HG03103 (cell line): ENCODE results near the gene MGA.
A peak's percentile ranks its signal among the peaks of the same experiment; 100 is the strongest.

Source experiments
- ATAC-seq: cut with Tn5 transposase; IDR thresholded peaks from one replicate; pipeline ENCODE4 v1.9.1; 2021; ENCODE audit warnings: low read depth; ENCODE audit not compliant: unreplicated experiment

Gene MGA

GRCh38 chr15:41660235-41661077, at the start of gene MGA:
Gene MGA, plus strand, starts transcription at chr15:41660405.
- peak; percentile 66 for ATAC-seq

GRCh38 chr15:41620536-41621199, 39.5 kb upstream of the MGA start:
- ATAC-seq, result no peak

- peak; percentile 56 for ATAC-seq
Measured at GRCh38 chr15:41621200-41622193, 38.7 kb upstream of the MGA start.

- ATAC-seq, result no peak
Measured at GRCh38 chr15:41622901-41623300, 37.3 kb upstream of the MGA start.

DNA sequence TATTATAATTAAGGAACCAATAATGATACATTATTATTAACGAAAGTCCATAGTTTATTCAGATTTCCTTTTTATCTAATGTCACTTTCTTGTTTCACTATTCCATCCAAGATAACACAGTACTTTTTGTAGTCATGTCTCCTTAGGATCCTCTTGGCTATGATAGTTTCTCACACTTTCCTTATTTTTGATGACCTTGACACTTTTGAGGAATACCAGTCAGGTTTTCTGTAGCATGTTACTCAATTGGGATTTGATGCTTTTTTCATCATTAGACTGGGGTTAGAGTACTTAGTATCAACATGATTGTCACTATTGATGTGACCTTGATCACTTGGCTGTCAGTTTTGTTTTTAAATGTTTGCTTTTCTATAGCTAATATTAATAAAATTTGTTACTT, 33.0 kb upstream of the MGA start:
- ATAC-seq, result no peak

GRCh38 chr15:41629463-41629862, 30.7 kb upstream of the MGA start:
- ATAC-seq, result no peak

DNA sequence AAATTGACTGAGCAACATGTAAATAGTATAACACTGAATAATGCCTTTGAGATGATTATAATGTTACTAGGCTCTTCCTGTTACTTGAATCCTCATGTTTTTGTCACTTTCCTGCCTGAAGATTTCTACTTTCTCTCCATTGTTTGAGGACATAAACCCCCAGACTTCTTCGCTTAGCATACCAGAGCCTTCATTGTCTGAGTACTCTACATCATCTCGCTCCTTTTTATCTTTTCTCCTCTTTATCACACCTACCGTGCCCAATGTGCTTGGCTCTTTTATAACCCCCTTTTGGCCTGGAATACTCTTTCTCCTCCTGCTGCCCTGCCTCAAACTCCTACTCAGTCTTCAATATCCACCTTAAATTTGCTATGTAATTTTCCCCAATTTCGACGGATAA, 30.3 kb upstream of the MGA start:
- no peak for ATAC-seq

- no peak for ATAC-seq
Measured at GRCh38 chr15:41630616-41631217, 29.5 kb upstream of the MGA start.

DNA sequence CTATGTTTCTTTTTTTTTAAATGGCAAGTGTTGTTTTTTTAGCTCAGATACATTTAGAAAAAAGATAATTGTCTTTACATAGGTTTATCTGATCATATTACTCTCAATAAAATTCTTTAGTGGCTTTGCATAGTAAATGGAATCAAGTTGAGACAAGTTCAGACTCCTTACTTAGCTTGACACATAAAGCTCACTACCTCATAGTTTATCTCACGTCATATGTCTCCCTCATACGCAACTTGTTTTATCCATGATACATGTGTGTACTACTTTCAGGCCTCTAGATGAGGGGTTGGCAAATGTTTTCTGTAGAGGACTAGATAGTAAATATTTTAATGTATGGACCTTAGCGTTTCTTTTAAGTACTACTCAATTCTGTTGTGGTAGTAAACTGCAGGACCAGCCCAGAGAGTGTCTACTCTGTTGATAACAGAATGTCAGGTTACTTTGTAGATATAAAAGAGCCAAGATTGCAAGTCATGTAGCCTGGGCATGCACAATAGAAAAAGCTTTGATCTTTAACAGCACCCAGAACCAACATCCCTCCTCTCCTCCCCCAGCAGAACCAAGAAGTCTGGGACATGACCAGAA, 28.2 kb upstream of the MGA start:
- ATAC-seq, result no peak

DNA sequence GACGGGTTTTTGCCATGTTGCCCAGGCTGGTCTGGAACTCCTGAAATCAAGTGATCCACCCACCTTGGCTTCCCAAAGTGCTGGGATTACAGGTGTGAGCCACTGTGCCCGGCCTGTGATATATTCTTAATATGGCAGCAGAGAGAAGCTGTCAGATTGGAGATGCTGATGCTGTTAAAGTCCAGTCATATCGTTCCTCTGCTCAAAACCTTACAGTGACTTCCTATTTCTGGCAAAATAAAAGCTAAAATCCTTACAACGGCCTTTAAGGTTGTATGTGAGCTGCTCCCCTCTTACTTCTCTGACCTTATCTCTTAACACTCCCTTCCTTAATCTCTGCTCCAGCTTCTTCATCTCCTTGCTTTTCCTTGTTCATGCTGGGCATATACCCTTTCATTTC, 26.6 kb upstream of the MGA start:
- no peak for ATAC-seq

- ATAC-seq, result no peak
Measured at GRCh38 chr15:41634072-41634626, 26.1 kb upstream of the MGA start.

GRCh38 chr15:41637086-41637485, 23.1 kb upstream of the MGA start:
- ATAC-seq, result no peak

GRCh38 chr15:41640985-41641384, 19.2 kb upstream of the MGA start:
- no peak for ATAC-seq

DNA sequence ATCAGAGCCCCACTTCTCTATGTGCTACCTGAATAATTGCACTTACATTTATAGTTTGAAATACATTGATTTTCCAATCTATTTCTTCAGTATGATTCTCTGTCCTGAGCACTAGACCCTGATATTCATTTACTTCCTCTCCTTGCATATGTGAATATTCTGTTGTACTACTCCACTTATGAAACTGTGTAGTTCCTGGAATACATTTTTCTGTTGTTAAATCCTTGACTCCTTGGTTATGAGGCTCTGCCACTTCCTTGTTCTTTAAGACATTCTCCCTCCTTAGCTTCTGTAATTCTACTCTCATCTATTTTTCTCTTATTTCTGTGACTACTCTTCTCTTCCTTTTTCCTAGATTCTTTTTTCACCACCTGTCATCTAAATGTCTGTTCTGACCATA, 12.9 kb upstream of the MGA start:
- no peak for ATAC-seq

DNA sequence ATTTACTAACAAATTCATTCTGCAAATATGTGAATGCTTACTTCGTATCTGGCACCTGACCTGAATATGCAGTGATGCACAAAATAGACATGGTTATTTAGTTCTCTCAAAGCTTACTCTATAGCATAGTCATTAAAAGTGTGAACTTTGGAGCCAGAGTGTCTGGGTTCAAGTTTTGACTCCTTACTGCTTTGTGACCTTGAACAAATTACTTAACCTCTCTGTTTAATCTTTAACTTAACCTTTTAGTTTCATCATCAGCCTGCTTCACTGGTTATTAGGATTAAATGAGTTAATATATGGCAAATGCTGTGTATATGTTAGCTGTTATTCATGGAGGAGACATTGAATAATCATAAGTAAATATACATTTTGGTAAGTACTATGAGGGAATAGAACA, 12.1 kb upstream of the MGA start:
- ATAC-seq, result no peak

DNA sequence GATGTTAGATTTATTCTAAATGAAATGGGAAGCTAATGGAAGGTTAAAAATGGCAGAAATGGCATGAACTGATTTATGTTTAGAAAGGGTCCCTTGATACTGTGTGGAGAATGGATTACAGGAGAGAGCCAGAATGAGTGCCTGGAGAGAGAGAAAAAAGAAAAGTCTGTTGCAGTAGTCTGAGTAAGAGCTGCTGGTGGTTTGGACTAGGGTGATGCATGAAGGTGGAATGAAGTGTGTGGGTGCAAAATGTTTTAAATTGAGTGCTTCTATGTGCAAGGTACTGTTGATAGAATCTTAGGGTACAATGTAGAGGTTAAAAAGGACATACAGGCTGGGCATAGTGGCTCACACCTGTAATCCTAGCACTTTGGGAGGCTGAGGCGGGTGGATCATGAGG, 11.4 kb upstream of the MGA start:
- no peak for ATAC-seq

- ATAC-seq, result no peak
Measured at GRCh38 chr15:41650806-41651205, 9.4 kb upstream of the MGA start.

- ATAC-seq, result no peak
Measured at GRCh38 chr15:41651373-41651772, 8.8 kb upstream of the MGA start.

DNA sequence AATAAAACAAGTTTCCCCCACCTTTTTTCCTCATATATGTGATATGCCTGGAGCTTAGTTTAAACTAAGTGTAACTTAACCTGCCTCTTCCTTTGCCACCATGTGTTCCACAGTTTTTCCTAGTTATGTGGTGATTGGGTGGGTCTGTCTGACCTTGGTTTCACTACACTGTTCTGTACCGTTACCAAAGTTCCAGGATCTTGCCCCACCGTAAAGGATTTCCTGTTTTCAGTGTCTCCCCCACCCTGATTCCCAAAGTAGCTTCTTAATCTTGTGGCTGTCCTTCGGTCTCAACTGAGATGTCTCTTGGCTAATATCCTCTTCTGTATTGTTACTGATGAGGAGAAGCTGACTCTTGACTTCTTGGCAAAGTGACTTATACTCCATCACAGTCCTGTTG, 6.4 kb upstream of the MGA start:
- ATAC-seq, result no peak

GRCh38 chr15:41655716-41656115, 4.5 kb upstream of the MGA start:
- no peak for ATAC-seq
